ENCODE results near the gene LDLRAD3. TPM values are rescaled to one million over a fixed set of nuclear protein-coding genes. Genes with fewer than 3 reads are reported as not detected.

Gene LDLRAD3
- polyA plus RNA-seq, 3 donors: 22.7 to 25.5 (median 23.5) TPM

- DNase-seq (ENCODE audit: low read depth in 3 of 3, low spot score in 2 of 3): no peak
Measured at GRCh38 chr11:36092314-36093030, 148.6 kb downstream of the LDLRAD3 start.

- no peak for DNase-seq (ENCODE audit: low read depth in 3 of 3, low spot score in 2 of 3)
Measured at GRCh38 chr11:36093548-36093947, 149.7 kb downstream of the LDLRAD3 start.

GRCh38 chr11:36094164-36094563 lies 150.3 kb downstream of the LDLRAD3 start:
- DNase-seq (ENCODE audit: low read depth in 3 of 3, low spot score in 2 of 3): no peak

- no peak for DNase-seq (ENCODE audit: low read depth in 3 of 3, low spot score in 2 of 3)
Measured at GRCh38 chr11:36095716-36096115, 151.9 kb downstream of the LDLRAD3 start.

- DNase-seq (ENCODE audit: low read depth in 3 of 3, low spot score in 2 of 3): no peak
Measured at GRCh38 chr11:36097219-36097650, 153.4 kb downstream of the LDLRAD3 start.

GRCh38 chr11:36098087-36098486 lies 154.2 kb downstream of the LDLRAD3 start:
- DNase-seq (ENCODE audit: low read depth in 3 of 3, low spot score in 2 of 3): no peak

- DNase-seq (ENCODE audit: low read depth in 3 of 3, low spot score in 2 of 3): no peak
Measured at GRCh38 chr11:36098853-36099375, 155.1 kb downstream of the LDLRAD3 start.

GRCh38 chr11:36101466-36101865 lies 157.6 kb downstream of the LDLRAD3 start:
- DNase-seq (ENCODE audit: low read depth in 3 of 3, low spot score in 2 of 3): no peak

- DNase-seq (ENCODE audit: low read depth in 3 of 3, low spot score in 2 of 3): no peak
Measured at GRCh38 chr11:36102868-36103267, 159.0 kb downstream of the LDLRAD3 start.

- no peak for DNase-seq (ENCODE audit: low read depth in 3 of 3, low spot score in 2 of 3)
Measured at GRCh38 chr11:36103933-36104530, 160.2 kb downstream of the LDLRAD3 start.

GRCh38 chr11:36104660-36104992 lies 160.8 kb downstream of the LDLRAD3 start:
- DNase-seq (ENCODE audit: low read depth in 3 of 3, low spot score in 2 of 3): no peak

- DNase-seq (ENCODE audit: low read depth in 3 of 3, low spot score in 2 of 3): no peak
Measured at GRCh38 chr11:36105743-36106581, 162.1 kb downstream of the LDLRAD3 start.

GRCh38 chr11:36107547-36107946 lies 163.7 kb downstream of the LDLRAD3 start:
- no peak for DNase-seq (ENCODE audit: low read depth in 3 of 3, low spot score in 2 of 3)

GRCh38 chr11:36108881-36109589 lies 165.2 kb downstream of the LDLRAD3 start:
- no peak for DNase-seq (ENCODE audit: low read depth in 3 of 3, low spot score in 2 of 3)

- no peak for DNase-seq (ENCODE audit: low read depth in 3 of 3, low spot score in 2 of 3)
Measured at GRCh38 chr11:36109590-36109849, 165.7 kb downstream of the LDLRAD3 start.

- no peak for DNase-seq (ENCODE audit: low read depth in 3 of 3, low spot score in 2 of 3)
Measured at GRCh38 chr11:36109850-36110606, 166.2 kb downstream of the LDLRAD3 start.

GRCh38 chr11:36110668-36111410 lies 167.0 kb downstream of the LDLRAD3 start:
- no peak for DNase-seq (ENCODE audit: low read depth in 3 of 3, low spot score in 2 of 3)

GRCh38 chr11:36114095-36114494 lies 170.2 kb downstream of the LDLRAD3 start:
- no peak for DNase-seq (ENCODE audit: low read depth in 3 of 3, low spot score in 2 of 3)

GRCh38 chr11:36115378-36115801 lies 171.5 kb downstream of the LDLRAD3 start:
- no peak for DNase-seq (ENCODE audit: low read depth in 3 of 3, low spot score in 2 of 3)

- no peak for DNase-seq (ENCODE audit: low read depth in 3 of 3, low spot score in 2 of 3)
Measured at GRCh38 chr11:36116161-36116560, 172.3 kb downstream of the LDLRAD3 start.

Data from right renal cortex interstitium (tissue), 3 donors.